WTC11 (cell line): ENCODE measurements around the gene LPP. TPM values are rescaled to one million over a fixed set of nuclear protein-coding genes. Genes with fewer than 3 reads are reported as not detected.

Source experiments
- ATAC-seq: fragments of 200-7000 bp; cut with Tn5 transposase; 2 replicates; pipeline ENCODE4 v1.10.0; 2021; ENCODE audit warnings: mild to moderate bottlenecking, moderate library complexity
- CTCF ChIA-PET: fragments of 300-600 bp; sonication (Branson Sonifier 250); formaldehyde crosslinking; loops from one replicate; lab custom pipeline; 2021; ENCODE audit warnings: antibody characterized with exemption; lab: Charles Lee
- POLR2A ChIA-PET: fragments of 350-600 bp; sonication (Branson Sonifier 250); formaldehyde crosslinking; loops from one replicate; lab custom pipeline; 2021; ENCODE audit warnings: antibody characterized with exemption; lab: Charles Lee
- DNase-seq: peaks from one replicate; pipeline ENCODE4 v3.0.0; 2021; ENCODE audit warnings: low spot score
- H3K27ac Mint-ChIP-seq: 2 replicates; pipeline ENCODE4 v1.8.0; 2021; ENCODE audit warnings: mixed read lengths
- H3K27me3 Mint-ChIP-seq: 2 replicates; pipeline ENCODE4 v1.8.0; 2021; ENCODE audit warnings: low read depth, mild to moderate bottlenecking, moderate library complexity, mixed read lengths
- H3K36me3 Mint-ChIP-seq: 2 replicates; pipeline ENCODE4 v1.8.0; 2021; ENCODE audit warnings: mixed read lengths
- H3K4me1 Mint-ChIP-seq: 2 replicates; pipeline ENCODE4 v1.8.0; 2022; ENCODE audit warnings: mixed read lengths
- H3K4me3 Mint-ChIP-seq: 2 replicates; pipeline ENCODE4 v1.8.0; 2021; ENCODE audit warnings: mild to moderate bottlenecking, moderate library complexity, mixed read lengths
- H3K9me3 Mint-ChIP-seq: 2 replicates; pipeline ENCODE4 v1.8.0; 2021; ENCODE audit warnings: mixed read lengths
- AFF4 ChIP-seq: sonication (generic); formaldehyde crosslinking; IDR thresholded peaks from 2 replicates; pipeline ENCODE4 v1.8.1; 2023; ENCODE audit warnings: mild to moderate bottlenecking, missing genetic modification reagents, borderline replicate concordance
- ATF1 ChIP-seq: sonication (generic); formaldehyde crosslinking; IDR thresholded peaks from 2 replicates; pipeline ENCODE4 v1.8.1; 2023; ENCODE audit warnings: mild to moderate bottlenecking, moderate library complexity, missing genetic modification reagents
- E2F1 ChIP-seq: sonication (generic); formaldehyde crosslinking; IDR thresholded peaks from 2 replicates; pipeline ENCODE4 v1.8.0; 2022; ENCODE audit warnings: mild to moderate bottlenecking, missing genetic modification reagents
- EMX1 ChIP-seq: fragments of 250-450 bp; sonication (Bioruptor Pico); IDR thresholded peaks from 2 replicates; pipeline ENCODE4 v1.8.0; 2021; ENCODE audit warnings: mild to moderate bottlenecking
- ETV6 ChIP-seq: sonication (generic); formaldehyde crosslinking; IDR thresholded peaks from 2 replicates; pipeline ENCODE4 v1.8.1; 2022; ENCODE audit warnings: mild to moderate bottlenecking, missing genetic modification reagents
- KAT7 ChIP-seq: sonication (generic); formaldehyde crosslinking; IDR thresholded peaks from 2 replicates; pipeline ENCODE4 v1.8.1; 2023; ENCODE audit warnings: missing genetic modification reagents, mild to moderate bottlenecking, borderline replicate concordance
- NFYB ChIP-seq: sonication (generic); formaldehyde crosslinking; conservative IDR thresholded peaks from 2 replicates; pipeline ENCODE4 v1.8.0; 2022; ENCODE audit warnings: low read depth, missing genetic modification reagents
- NR2C2 ChIP-seq: sonication (generic); formaldehyde crosslinking; IDR thresholded peaks from 2 replicates; pipeline ENCODE4 v1.8.0; 2022; ENCODE audit warnings: mild to moderate bottlenecking, missing genetic modification reagents
- NR3C1 ChIP-seq: sonication (generic); formaldehyde crosslinking; conservative IDR thresholded peaks from 2 replicates; pipeline ENCODE4 v1.8.1; 2023; ENCODE audit warnings: low read depth, mild to moderate bottlenecking, missing genetic modification reagents
- PRRX2 ChIP-seq: fragments of 250-450 bp; sonication (Bioruptor Pico); IDR thresholded peaks from 2 replicates; pipeline ENCODE4 v1.8.0; 2021; ENCODE audit warnings: mild to moderate bottlenecking
- RELA ChIP-seq: sonication (generic); formaldehyde crosslinking; IDR thresholded peaks from 2 replicates; pipeline ENCODE4 v1.8.1; 2022; ENCODE audit warnings: missing genetic modification reagents, mild to moderate bottlenecking, borderline replicate concordance
- SMAD4 ChIP-seq: sonication (generic); formaldehyde crosslinking; IDR thresholded peaks from 2 replicates; pipeline ENCODE4 v1.8.0; 2022; ENCODE audit warnings: mild to moderate bottlenecking, missing genetic modification reagents
- SOX15 ChIP-seq: fragments of 250-450 bp; sonication (Bioruptor Pico); IDR thresholded peaks from 2 replicates; pipeline ENCODE4 v1.9.0; 2021; ENCODE audit warnings: mild to moderate bottlenecking
- TEAD4 ChIP-seq: sonication (generic); formaldehyde crosslinking; IDR thresholded peaks from 2 replicates; pipeline ENCODE4 v1.8.0; 2022; ENCODE audit warnings: mild to moderate bottlenecking, missing genetic modification reagents
- USF2 ChIP-seq: sonication (generic); formaldehyde crosslinking; IDR thresholded peaks from 2 replicates; pipeline ENCODE4 v1.8.1; 2023; ENCODE audit warnings: mild to moderate bottlenecking, missing genetic modification reagents, moderate library complexity
- ZNF138 ChIP-seq: sonication (generic); formaldehyde crosslinking; conservative IDR thresholded peaks from 2 replicates; pipeline ENCODE4 v1.8.1; 2022; ENCODE audit warnings: mild to moderate bottlenecking, moderate library complexity, missing genetic modification reagents
- ZNF425 ChIP-seq: fragments of 250-450 bp; sonication (Bioruptor Pico); conservative IDR thresholded peaks from 2 replicates; pipeline ENCODE4 v1.9.0; 2021; ENCODE audit warnings: mild to moderate bottlenecking
- ZNF512 ChIP-seq: sonication (generic); formaldehyde crosslinking; IDR thresholded peaks from 2 replicates; pipeline ENCODE4 v1.8.1; 2022; ENCODE audit warnings: missing genetic modification reagents, borderline replicate concordance
- total RNA-seq: library from RNA; stranded (reverse); gene quantifications from 3 replicates; pipeline ENCODE4 v1.2.3, GENCODE V29; 2021
- TF ChIP-seq, protein P1 (sequence below): sonication (generic); formaldehyde crosslinking; IDR thresholded peaks from 2 replicates; pipeline ENCODE4 v1.8.1; 2022; ENCODE audit warnings: low read depth, mild to moderate bottlenecking, moderate library complexity, missing genetic modification reagents, borderline replicate concordance
- TF ChIP-seq, protein P2 (sequence below): sonication (generic); formaldehyde crosslinking; IDR thresholded peaks from 2 replicates; pipeline ENCODE4 v1.8.1; 2023; ENCODE audit warnings: mild to moderate bottlenecking, moderate library complexity, missing genetic modification reagents
- TF ChIP-seq, protein P3 (sequence below): sonication (generic); formaldehyde crosslinking; IDR thresholded peaks from 2 replicates; pipeline ENCODE4 v1.8.0; 2022; ENCODE audit warnings: mild to moderate bottlenecking, missing genetic modification reagents
- TF ChIP-seq, protein P4 (sequence below): fragments of 250-450 bp; sonication (Bioruptor Pico); IDR thresholded peaks from 2 replicates; pipeline ENCODE4 v1.9.0; 2021; ENCODE audit warnings: mild to moderate bottlenecking

LPP gene
- total RNA-seq, 1 experiment from 2014 or later: 49.6 TPM

DNA sequence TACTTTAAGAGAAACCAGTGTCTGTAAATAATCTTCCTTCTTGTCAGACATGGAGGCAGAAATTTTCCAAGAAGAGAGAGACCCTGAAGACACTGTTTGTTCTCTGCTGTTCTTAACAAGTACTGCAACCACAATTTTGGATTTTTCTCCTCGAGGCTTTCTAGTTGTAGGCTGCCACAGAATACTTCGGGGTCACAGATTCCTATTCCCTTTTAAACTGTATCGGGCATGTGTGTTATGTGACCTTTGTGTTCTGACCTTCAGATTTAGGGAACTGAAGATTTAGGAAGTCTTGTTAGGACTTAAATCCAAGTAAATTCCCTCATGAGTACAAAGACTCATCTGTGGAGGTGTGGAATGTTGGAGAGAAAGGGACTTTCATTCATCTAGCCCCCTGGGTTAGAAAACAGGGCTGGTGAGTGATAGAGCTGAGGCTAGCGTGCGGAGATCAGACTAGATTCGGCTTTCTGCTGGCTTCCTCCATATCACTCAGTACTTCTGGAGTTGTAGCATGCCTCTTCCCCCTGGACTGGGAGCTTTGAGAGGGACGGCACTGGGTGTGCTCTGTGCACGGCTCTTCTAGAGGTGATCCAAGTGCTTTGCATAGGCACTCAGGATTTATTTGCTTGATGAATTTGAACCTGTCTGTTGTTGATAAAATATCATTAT, 237.0 kb downstream of the LPP start:
- DNase-seq (no peak), ATAC-seq (peak; percentile 44)
- TF ChIP-seq ATF1 (CRISPR knock-in tag) (no peak), AFF4 (CRISPR knock-in tag) (no peak), NFYB (no peak), ZNF138 (no peak), ETV6 (no peak), TEAD4 (no peak), ZNF512 (CRISPR knock-in tag) (no peak)

DNA sequence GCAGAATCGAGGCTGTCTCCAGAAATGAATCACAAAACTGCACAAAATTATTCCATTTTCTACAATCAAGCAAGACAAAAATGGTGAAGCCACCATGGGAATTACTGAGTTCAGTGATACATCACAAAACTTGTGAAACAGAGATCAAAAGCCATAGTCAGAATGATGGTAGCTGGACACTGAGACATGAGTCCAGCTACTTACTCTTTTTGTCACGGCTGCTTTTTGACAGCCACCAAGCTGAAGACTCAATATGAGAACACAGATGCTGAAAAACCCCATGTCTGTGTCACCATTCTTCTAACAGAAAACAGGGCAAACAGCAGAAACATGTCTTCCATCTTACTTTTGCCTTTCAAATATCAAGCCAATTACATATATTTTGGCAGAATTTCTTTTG, 237.6 kb downstream of the LPP start:
- Mint-ChIP-seq H3K27me3 (no peaks in the 10 kb centered on the region), H3K4me1 (peaks cover 19% of the 10 kb centered on the region)
- CTCF ChIA-PET: no interaction called here
- no peak for TF ChIP-seq NR3C1 (CRISPR knock-in tag)
- no peak for TF ChIP-seq ZNF425 (CRISPR knock-in tag)
- TF ChIP-seq, protein P1, sequence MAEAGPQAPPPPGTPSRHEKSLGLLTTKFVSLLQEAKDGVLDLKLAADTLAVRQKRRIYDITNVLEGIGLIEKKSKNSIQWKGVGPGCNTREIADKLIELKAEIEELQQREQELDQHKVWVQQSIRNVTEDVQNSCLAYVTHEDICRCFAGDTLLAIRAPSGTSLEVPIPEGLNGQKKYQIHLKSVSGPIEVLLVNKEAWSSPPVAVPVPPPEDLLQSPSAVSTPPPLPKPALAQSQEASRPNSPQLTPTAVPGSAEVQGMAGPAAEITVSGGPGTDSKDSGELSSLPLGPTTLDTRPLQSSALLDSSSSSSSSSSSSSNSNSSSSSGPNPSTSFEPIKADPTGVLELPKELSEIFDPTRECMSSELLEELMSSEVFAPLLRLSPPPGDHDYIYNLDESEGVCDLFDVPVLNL: no peak
- TF ChIP-seq KAT7 (CRISPR knock-in tag): no peak
- TF ChIP-seq ETV6: no peak
- no peak for TF ChIP-seq SMAD4 (CRISPR knock-in tag)
- TF ChIP-seq, protein P2, sequence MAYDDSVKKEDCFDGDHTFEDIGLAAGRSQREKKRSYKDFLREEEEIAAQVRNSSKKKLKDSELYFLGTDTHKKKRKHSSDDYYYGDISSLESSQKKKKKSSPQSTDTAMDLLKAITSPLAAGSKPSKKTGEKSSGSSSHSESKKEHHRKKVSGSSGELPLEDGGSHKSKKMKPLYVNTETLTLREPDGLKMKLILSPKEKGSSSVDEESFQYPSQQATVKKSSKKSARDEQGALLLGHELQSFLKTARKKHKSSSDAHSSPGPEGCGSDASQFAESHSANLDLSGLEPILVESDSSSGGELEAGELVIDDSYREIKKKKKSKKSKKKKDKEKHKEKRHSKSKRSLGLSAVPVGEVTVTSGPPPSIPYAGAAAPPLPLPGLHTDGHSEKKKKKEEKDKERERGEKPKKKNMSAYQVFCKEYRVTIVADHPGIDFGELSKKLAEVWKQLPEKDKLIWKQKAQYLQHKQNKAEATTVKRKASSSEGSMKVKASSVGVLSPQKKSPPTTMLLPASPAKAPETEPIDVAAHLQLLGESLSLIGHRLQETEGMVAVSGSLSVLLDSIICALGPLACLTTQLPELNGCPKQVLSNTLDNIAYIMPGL (CRISPR knock-in tag): no peak
- TF ChIP-seq E2F1 (CRISPR knock-in tag): no peak
- TF ChIP-seq EMX1 (CRISPR knock-in tag): no peak
- TF ChIP-seq NR2C2 (CRISPR knock-in tag): no peak
- no peak for TF ChIP-seq USF2 (CRISPR knock-in tag)
- TF ChIP-seq, protein P3, sequence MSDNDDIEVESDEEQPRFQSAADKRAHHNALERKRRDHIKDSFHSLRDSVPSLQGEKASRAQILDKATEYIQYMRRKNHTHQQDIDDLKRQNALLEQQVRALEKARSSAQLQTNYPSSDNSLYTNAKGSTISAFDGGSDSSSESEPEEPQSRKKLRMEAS (CRISPR knock-in tag): no peak
- TF ChIP-seq SOX15 (CRISPR knock-in tag): no peak
- no peak for TF ChIP-seq RELA (CRISPR knock-in tag)
- TF ChIP-seq PRRX2 (CRISPR knock-in tag): no peak
- TF ChIP-seq, protein P4, sequence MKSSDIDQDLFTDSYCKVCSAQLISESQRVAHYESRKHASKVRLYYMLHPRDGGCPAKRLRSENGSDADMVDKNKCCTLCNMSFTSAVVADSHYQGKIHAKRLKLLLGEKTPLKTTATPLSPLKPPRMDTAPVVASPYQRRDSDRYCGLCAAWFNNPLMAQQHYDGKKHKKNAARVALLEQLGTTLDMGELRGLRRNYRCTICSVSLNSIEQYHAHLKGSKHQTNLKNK (CRISPR knock-in tag): no peak

More for the DNA sequence above, 237.0 kb downstream of the LPP start:
- Mint-ChIP-seq H3K27me3 (no peaks in the 10 kb centered on the region), H3K4me1 (peaks cover 19% of the 10 kb centered on the region), H3K27ac (peak overlapping the region; percentile 17), H3K36me3 (no peaks in the 10 kb centered on the region), H3K4me3 (no peak overlapping the region), H3K9me3 (no peaks in the 10 kb centered on the region)
- POLR2A ChIA-PET: no interaction called here
- CTCF ChIA-PET: no interaction called here

More for the DNA sequence above, 237.6 kb downstream of the LPP start:
- H3K9me3 Mint-ChIP-seq: no peaks in the 10 kb centered on the region
- H3K27ac Mint-ChIP-seq: no peak overlapping the region
- POLR2A ChIA-PET: no interaction called here
- ATAC-seq (no peak), DNase-seq (no peak)
- H3K36me3 Mint-ChIP-seq: no peaks in the 10 kb centered on the region
- H3K4me3 Mint-ChIP-seq: no peak overlapping the region
